Fibroblast of lung (primary cell): ENCODE measurements around the gene OPRD1.

Source experiments
- CTCF ChIP-seq, 2 donors: IDR thresholded peaks in 1 of 2; conservative IDR thresholded peaks in 1 of 2; 1 replicate in 1 of 2; 2 replicates in 1 of 2; pipeline ENCODE4 v1.5.1; 2011 to 2012; ENCODE audit warnings: low read length in 2 of 2, control low read depth in 1 of 2, inconsistent platforms in 1 of 2, low read depth in 1 of 2, mild to moderate bottlenecking in 1 of 2
- EZH2 ChIP-seq: IDR thresholded peaks from 2 replicates; pipeline ENCODE4 v1.5.1; 2012; ENCODE audit warnings: low read length, control low read depth, mild to moderate bottlenecking; ENCODE audit errors: missing control alignments

GRCh38 chr1:28886731-28887418 is 74.9 kb downstream of the OPRD1 start:
- TF ChIP-seq CTCF (conservative IDR thresholded peaks at IDR 0.05 in 1 of 2, IDR thresholded peaks at IDR 0.05 in 1 of 2; ENCODE audit: low read depth in 1 of 2, low read length in 2 of 2) (no peak), EZH2 (no peak)
